C4-2B (cell line): ENCODE measurements around the gene SPECC1.

Experiments
- ZFX ChIP-seq: fragments of 450-650 bp; IDR thresholded peaks from 2 replicates; pipeline ENCODE4 v1.6.1; 2017
- TF ChIP-seq, protein P1 (sequence below): fragments of 450-650 bp; conservative IDR thresholded peaks from 2 replicates; pipeline ENCODE4 v1.5.1; 2017; ENCODE audit warnings: mild to moderate bottlenecking

DNA sequence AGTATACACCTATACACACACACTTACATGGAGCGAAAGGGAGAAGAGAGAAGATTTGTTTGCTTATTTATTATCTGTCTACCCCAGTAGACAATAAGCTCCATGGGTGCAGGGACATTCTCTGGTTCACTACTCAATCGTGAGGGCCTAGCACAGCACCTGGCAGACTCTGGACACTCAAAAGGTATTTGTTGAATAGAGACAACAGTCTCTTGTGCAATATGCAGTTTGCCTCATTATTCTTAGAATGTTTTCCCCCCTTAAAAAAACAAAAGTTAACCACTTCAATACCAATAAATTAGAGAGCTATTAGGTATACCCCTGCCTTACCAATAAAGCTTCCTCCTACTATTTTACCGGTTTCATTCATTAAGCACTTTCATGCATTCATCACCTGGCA, 33.6 kb upstream of the SPECC1 start:
- TF ChIP-seq, protein P1, sequence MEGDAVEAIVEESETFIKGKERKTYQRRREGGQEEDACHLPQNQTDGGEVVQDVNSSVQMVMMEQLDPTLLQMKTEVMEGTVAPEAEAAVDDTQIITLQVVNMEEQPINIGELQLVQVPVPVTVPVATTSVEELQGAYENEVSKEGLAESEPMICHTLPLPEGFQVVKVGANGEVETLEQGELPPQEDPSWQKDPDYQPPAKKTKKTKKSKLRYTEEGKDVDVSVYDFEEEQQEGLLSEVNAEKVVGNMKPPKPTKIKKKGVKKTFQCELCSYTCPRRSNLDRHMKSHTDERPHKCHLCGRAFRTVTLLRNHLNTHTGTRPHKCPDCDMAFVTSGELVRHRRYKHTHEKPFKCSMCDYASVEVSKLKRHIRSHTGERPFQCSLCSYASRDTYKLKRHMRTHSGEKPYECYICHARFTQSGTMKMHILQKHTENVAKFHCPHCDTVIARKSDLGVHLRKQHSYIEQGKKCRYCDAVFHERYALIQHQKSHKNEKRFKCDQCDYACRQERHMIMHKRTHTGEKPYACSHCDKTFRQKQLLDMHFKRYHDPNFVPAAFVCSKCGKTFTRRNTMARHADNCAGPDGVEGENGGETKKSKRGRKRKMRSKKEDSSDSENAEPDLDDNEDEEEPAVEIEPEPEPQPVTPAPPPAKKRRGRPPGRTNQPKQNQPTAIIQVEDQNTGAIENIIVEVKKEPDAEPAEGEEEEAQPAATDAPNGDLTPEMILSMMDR, result no peak
- TF ChIP-seq ZFX, result no peak
